ENCODE results near the gene MCF2L.

DNA sequence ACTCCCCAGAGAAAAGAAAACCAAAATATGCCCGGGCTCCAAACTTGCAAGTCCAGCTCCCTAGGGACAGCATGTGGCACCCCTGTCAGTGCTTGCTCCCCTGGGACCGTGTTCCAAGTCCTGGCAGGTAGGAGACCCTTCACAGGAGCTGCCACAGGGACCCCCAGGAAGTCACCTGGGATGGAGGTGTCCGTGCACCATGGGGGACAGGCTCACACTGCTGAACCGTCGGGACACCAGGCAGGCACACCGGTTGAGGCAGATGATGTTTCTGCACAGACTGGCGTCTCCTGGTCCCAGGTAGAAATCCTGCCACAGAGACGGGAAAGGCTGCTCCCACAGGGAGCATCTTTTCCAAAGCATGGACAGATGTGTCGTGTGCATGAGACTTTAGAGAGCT lies 177.7 kb downstream of the MCF2L start:
- TF ChIP-seq EZH2 (IDR thresholded peaks at IDR 0.05; ENCODE audit: borderline replicate concordance, insufficient read depth, low read length, poor library complexity, severe bottlenecking), result no peak
- TF ChIP-seq, protein P1, sequence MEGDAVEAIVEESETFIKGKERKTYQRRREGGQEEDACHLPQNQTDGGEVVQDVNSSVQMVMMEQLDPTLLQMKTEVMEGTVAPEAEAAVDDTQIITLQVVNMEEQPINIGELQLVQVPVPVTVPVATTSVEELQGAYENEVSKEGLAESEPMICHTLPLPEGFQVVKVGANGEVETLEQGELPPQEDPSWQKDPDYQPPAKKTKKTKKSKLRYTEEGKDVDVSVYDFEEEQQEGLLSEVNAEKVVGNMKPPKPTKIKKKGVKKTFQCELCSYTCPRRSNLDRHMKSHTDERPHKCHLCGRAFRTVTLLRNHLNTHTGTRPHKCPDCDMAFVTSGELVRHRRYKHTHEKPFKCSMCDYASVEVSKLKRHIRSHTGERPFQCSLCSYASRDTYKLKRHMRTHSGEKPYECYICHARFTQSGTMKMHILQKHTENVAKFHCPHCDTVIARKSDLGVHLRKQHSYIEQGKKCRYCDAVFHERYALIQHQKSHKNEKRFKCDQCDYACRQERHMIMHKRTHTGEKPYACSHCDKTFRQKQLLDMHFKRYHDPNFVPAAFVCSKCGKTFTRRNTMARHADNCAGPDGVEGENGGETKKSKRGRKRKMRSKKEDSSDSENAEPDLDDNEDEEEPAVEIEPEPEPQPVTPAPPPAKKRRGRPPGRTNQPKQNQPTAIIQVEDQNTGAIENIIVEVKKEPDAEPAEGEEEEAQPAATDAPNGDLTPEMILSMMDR (IDR thresholded peaks at IDR 0.05; ENCODE audit: poor library complexity, severe bottlenecking), result no peak
- TF ChIP-seq POLR2AphosphoS5 (IDR thresholded peaks at IDR 0.05), result no peak
- TF ChIP-seq SMC3 (conservative IDR thresholded peaks at IDR 0.05; ENCODE audit: poor library complexity), result no peak
- TF ChIP-seq MXI1 (conservative IDR thresholded peaks at IDR 0.05; ENCODE audit: poor library complexity, severe bottlenecking), result no peak
- no peak for TF ChIP-seq TAF1 (IDR thresholded peaks at IDR 0.05; ENCODE audit: low read depth)
- no peak for TF ChIP-seq RAD21 (conservative IDR thresholded peaks at IDR 0.05)
- TF ChIP-seq EP300 (conservative IDR thresholded peaks at IDR 0.05; ENCODE audit: poor library complexity, severe bottlenecking), result no peak

Measured in neural cell (in vitro differentiated cells).